NCI-H748 (cell line): ENCODE results near the gene CCDC194.
A peak's percentile ranks its signal among the peaks of the same experiment; 100 is the strongest.

Experiments
- DNase-seq: peaks from one replicate; lab custom pipeline; 2025; ENCODE audit not compliant: unreplicated experiment; lab: John Stamatoyannopoulos, UW

Gene CCDC194

GRCh38 chr19:17393914-17394313, at the start of gene CCDC194:
Gene CCDC194 (minus strand): TSS chr19:17394196. CDS start chr19:17394158, 38 bp downstream.
- DNase-seq: no peak

- peak; percentile 33 for DNase-seq
These were observed 47.4 kb upstream of the CCDC194 start for GRCh38 chr19:17441241-17442021.

- DNase-seq: no peak
These were observed 42.9 kb upstream of the CCDC194 start for GRCh38 chr19:17436874-17437267.

- DNase-seq: no peak
These were observed 42.3 kb upstream of the CCDC194 start for GRCh38 chr19:17436094-17436873.

GRCh38 chr19:17435218-17435617, 41.2 kb upstream of the CCDC194 start:
- DNase-seq: no peak

GRCh38 chr19:17431417-17431816, 37.4 kb upstream of the CCDC194 start:
- no peak for DNase-seq

GRCh38 chr19:17429641-17430113, 35.7 kb upstream of the CCDC194 start:
- DNase-seq: no peak

- DNase-seq: peak; percentile 68
These were observed 30.9 kb upstream of the CCDC194 start for GRCh38 chr19:17424743-17425365.

GRCh38 chr19:17423429-17424208, 29.6 kb upstream of the CCDC194 start:
- no peak for DNase-seq

- no peak for DNase-seq
These were observed 27.9 kb upstream of the CCDC194 start for GRCh38 chr19:17421942-17422341.

- peak; percentile 32 for DNase-seq
These were observed 26.5 kb upstream of the CCDC194 start for GRCh38 chr19:17420475-17420924.

GRCh38 chr19:17419621-17420474, 25.9 kb upstream of the CCDC194 start, which contains the start of gene MVB12A:
Gene MVB12A (plus strand): TSS chr19:17420047. CDS start chr19:17420136, 89 bp downstream.
- DNase-seq: peak; percentile 97

- no peak for DNase-seq
These were observed 25.2 kb upstream of the CCDC194 start for GRCh38 chr19:17419154-17419620.

GRCh38 chr19:17418710-17419109, 24.7 kb upstream of the CCDC194 start:
- no peak for DNase-seq

GRCh38 chr19:17415121-17415520, 21.1 kb upstream of the CCDC194 start:
- DNase-seq: no peak

GRCh38 chr19:17414097-17414496, 20.1 kb upstream of the CCDC194 start:
- no peak for DNase-seq

GRCh38 chr19:17411801-17412200, 17.8 kb upstream of the CCDC194 start:
- no peak for DNase-seq

- no peak for DNase-seq
These were observed 16.0 kb upstream of the CCDC194 start for GRCh38 chr19:17409990-17410389.

- DNase-seq: no peak
These were observed 12.8 kb upstream of the CCDC194 start for GRCh38 chr19:17406887-17407196.
